ENCODE data around the gene UGT1A6. TPM values are rescaled to one million over a fixed set of nuclear protein-coding genes. Genes with fewer than 3 reads are reported as not detected.

UGT1A6 gene
- total and polyA plus RNA-seq, 2 of the 4 experiments (the other 2 are of a cell fraction) = not detected

DNA sequence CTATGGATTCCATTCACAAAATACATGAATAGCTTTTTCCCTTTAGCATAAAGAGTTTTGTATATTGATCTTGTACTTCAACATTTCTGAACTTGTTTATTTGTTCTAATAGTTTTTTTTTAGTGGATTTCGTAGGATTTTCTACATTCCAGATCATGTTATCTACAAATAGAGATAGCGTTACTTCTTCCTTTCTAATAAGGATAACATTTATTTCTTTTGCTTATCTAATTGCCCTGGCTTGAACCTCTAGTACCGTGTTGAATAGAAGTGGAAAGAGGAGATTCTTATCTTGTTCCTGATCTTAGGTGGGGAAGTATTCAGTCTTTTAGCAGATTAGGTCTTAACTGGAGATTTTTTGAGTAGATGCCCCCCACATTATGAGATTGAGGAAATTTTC, 9.5 kb downstream of the UGT1A6 start:
- DNase-seq = no peak
- Histone ChIP-seq H3K79me1 (ENCODE audit: low read depth in 1 of 2, low read length in 2 of 2) (no peaks in the 10 kb centered on the region), H3K9me3 (ENCODE audit: control insufficient read depth, insufficient read depth, low read length) (no peaks in the 10 kb centered on the region), H3K4ac (ENCODE audit: low read depth, low read length) (no peak overlapping the region), H2BK5ac (ENCODE audit: low read depth, low read length, poor library complexity, severe bottlenecking) (no peak overlapping the region), H2AK5ac (ENCODE audit: low read depth, low read length) (no peak overlapping the region), H3K56ac (ENCODE audit: extremely low read depth, insufficient read depth, low read length) (no peak overlapping the region), H3K9me1 (ENCODE audit: insufficient read depth, low read length) (no peaks in the 10 kb centered on the region), H2BK20ac (ENCODE audit: low read depth, low read length) (no peak overlapping the region), H3K36me3 (ENCODE audit: control insufficient read depth, insufficient read depth, low read length) (no peaks in the 10 kb centered on the region), H2BK120ac (ENCODE audit: low read depth, low read length) (no peak overlapping the region), H2AK9ac (replicated peaks; ENCODE audit: low read depth, low read length, poor library complexity) (no peak overlapping the region), H2BK15ac (ENCODE audit: low read depth, low read length) (no peak overlapping the region), H3K27me3 (ENCODE audit: control insufficient read depth, insufficient read depth, low read length) (no peaks in the 10 kb centered on the region), H3K4me2 (ENCODE audit: low read depth, low read length) (no peak overlapping the region), H3K27ac (ENCODE audit: insufficient read depth, low read length) (no peak overlapping the region), H4K20me1 (ENCODE audit: insufficient read depth, low read length) (no peaks in the 10 kb centered on the region), H3K14ac (replicated peaks; ENCODE audit: low read depth, low read length) (no peak overlapping the region), H3K9ac (ENCODE audit: low read depth, low read length) (no peak overlapping the region), H3K4me1 (ENCODE audit: control insufficient read depth, insufficient read depth, low read length) (peaks cover 11% of the 10 kb centered on the region), H3K23ac (ENCODE audit: low read depth, low read length) (no peak overlapping the region), H4K5ac (ENCODE audit: low read depth, low read length) (no peak overlapping the region), H4K8ac (ENCODE audit: low read depth in 2 of 2, low read length in 2 of 2) (no peak overlapping the region), H3K4me3 (ENCODE audit: insufficient read depth, low read depth, low read length) (no peak overlapping the region), H4K91ac (ENCODE audit: insufficient read depth, low read depth, low read length) (no peak overlapping the region), H2AFZ (replicated peaks; ENCODE audit: low read length, poor library complexity) (no peak overlapping the region), H3K18ac (ENCODE audit: low read depth, low read length) (no peak overlapping the region)
- no TSS peak for BruUV-seq (replicated peaks)
- dilution Hi-C loops (cut with HindIII; ENCODE audit: low sequenced_read_pairs, unreplicated experiment) (no loop called here), in situ Hi-C loops (cut with MboI; ENCODE audit: low sequenced_read_pairs) (no loop called here), intact Hi-C loops (cut with micrococcal nuclease) (no loop called here)
- no CpG with 5 or more reads among the region's 3 CpGs for WGBS, 2 experiments (ENCODE audit: extremely low coverage in 2 of 2, insufficient read length in 1 of 2)
- no peak for ATAC-seq (ENCODE audit: low read depth)
- CTCF ChIA-PET = no interaction called here
- TF ChIP-seq RFX5 (IDR thresholded peaks at IDR 0.05; ENCODE audit: low read depth, low read length) (no peak), NFE2L2 (IDR thresholded peaks at IDR 0.05; ENCODE audit: low read depth, low read length) (no peak), BHLHE40 (IDR thresholded peaks at IDR 0.05; ENCODE audit: low read depth, low read length) (no peak), RCOR1 (IDR thresholded peaks at IDR 0.05; ENCODE audit: insufficient replicate concordance, low read length) (no peak), MAZ (IDR thresholded peaks at IDR 0.05; ENCODE audit: borderline replicate concordance, low read depth, low read length) (no peak), MAFK (IDR thresholded peaks at IDR 0.05; ENCODE audit: low read depth, low read length) (no peak), POLR2A (IDR thresholded peaks at IDR 0.05; ENCODE audit: low read depth, low read length) (no peak), FOS (IDR thresholded peaks at IDR 0.05; ENCODE audit: low read depth, low read length) (no peak), CEBPB (IDR thresholded peaks at IDR 0.05; ENCODE audit: low read depth, low read length) (no peak), SMC3 (IDR thresholded peaks at IDR 0.05; ENCODE audit: low read depth, low read length) (no peak), MXI1 (IDR thresholded peaks at IDR 0.05; ENCODE audit: borderline replicate concordance, low read depth, low read length) (no peak), RAD21 (IDR thresholded peaks at IDR 0.05; ENCODE audit: low read length) (no peak), CHD1 (IDR thresholded peaks at IDR 0.05; ENCODE audit: low read depth, low read length) (no peak)
- TF ChIP-seq, protein P1, sequence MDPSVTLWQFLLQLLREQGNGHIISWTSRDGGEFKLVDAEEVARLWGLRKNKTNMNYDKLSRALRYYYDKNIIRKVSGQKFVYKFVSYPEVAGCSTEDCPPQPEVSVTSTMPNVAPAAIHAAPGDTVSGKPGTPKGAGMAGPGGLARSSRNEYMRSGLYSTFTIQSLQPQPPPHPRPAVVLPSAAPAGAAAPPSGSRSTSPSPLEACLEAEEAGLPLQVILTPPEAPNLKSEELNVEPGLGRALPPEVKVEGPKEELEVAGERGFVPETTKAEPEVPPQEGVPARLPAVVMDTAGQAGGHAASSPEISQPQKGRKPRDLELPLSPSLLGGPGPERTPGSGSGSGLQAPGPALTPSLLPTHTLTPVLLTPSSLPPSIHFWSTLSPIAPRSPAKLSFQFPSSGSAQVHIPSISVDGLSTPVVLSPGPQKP (IDR thresholded peaks at IDR 0.05; ENCODE audit: borderline replicate concordance, low read depth, low read length) = no peak
- TF ChIP-seq, protein P2, sequence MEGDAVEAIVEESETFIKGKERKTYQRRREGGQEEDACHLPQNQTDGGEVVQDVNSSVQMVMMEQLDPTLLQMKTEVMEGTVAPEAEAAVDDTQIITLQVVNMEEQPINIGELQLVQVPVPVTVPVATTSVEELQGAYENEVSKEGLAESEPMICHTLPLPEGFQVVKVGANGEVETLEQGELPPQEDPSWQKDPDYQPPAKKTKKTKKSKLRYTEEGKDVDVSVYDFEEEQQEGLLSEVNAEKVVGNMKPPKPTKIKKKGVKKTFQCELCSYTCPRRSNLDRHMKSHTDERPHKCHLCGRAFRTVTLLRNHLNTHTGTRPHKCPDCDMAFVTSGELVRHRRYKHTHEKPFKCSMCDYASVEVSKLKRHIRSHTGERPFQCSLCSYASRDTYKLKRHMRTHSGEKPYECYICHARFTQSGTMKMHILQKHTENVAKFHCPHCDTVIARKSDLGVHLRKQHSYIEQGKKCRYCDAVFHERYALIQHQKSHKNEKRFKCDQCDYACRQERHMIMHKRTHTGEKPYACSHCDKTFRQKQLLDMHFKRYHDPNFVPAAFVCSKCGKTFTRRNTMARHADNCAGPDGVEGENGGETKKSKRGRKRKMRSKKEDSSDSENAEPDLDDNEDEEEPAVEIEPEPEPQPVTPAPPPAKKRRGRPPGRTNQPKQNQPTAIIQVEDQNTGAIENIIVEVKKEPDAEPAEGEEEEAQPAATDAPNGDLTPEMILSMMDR (conservative IDR thresholded peaks at IDR 0.05; ENCODE audit: low read depth, low read length) = no peak
- TF ChIP-seq, protein P3, sequence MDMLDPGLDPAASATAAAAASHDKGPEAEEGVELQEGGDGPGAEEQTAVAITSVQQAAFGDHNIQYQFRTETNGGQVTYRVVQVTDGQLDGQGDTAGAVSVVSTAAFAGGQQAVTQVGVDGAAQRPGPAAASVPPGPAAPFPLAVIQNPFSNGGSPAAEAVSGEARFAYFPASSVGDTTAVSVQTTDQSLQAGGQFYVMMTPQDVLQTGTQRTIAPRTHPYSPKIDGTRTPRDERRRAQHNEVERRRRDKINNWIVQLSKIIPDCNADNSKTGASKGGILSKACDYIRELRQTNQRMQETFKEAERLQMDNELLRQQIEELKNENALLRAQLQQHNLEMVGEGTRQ (IDR thresholded peaks at IDR 0.05; ENCODE audit: low read depth, low read length) = no peak
- POLR2A ChIA-PET (ENCODE audit: unreplicated experiment) = no interaction called here

Data from IMR-90 (cell line).